ENCODE measurements around the gene KAT8. TPM values are rescaled to one million over a fixed set of nuclear protein-coding genes. Genes with fewer than 3 reads are reported as not detected.
A peak's percentile ranks its signal among the peaks of the same experiment; 100 is the strongest.

KAT8 gene
- total and polyA plus RNA-seq, 2 of the 13 experiments (the other 11 are each of a cell fraction or from before 2014, with no cell fraction given) = 79.0 to 84.2 TPM

DNA sequence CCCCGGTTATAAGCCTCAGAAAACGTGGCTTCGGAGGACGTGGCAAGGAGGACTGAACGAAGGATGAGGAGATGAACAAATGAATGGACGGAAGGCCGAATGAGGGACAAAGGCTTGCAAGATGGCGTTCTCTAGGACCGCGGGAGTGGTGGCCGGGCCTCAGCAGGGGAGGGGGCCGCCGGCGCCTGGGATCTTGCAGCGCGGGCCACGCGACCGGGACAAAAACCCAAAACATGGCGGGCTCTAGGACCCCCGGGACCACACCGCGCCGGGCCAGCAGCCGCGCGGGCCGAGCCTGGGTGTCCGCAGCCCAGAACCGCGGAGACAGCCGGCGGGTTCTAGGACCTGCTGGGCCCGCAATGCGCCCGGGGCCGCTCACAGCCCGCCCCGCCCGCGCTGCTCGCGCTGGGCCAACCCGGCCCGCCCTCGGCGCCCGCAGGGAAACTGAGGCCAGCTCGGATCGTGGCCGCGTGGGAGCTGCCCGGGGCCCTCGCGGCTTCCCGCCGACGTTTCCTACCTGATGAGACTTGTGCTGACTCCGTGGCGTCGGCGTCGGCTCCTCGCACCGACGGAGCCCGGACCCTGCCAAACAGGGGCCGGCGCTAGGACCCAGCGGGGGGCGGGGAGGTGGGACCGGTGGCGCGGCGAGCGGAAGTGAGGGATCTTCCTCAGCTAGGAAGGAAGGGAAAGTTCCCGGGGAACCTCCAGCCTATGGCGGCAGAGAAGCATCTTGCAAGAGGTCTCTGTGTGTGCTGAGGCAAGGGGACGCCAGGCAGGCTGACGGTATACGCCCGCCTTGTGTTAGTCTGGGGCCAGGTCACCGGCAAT lies 44.1 kb upstream of the KAT8 start (continued):
- TF ChIP-seq ATF5 (CRISPR knock-in tag; IDR thresholded peaks at IDR 0.05; ENCODE audit: low read depth) (no peak), SIN3A (IDR thresholded peaks at IDR 0.05; ENCODE audit: borderline replicate concordance, low read depth, low read length) (peak; percentile 79; the same call in 1 of the 2 replicates), ARHGAP35 (CRISPR knock-in tag; IDR thresholded peaks at IDR 0.05; ENCODE audit: borderline replicate concordance) (no peak; the same call in 1 of the 2 replicates), SIN3B (IDR thresholded peaks at IDR 0.05; ENCODE audit: low read length) (peak; percentile 59; the same call in 1 of the 2 replicates), ZNF296 (CRISPR knock-in tag; conservative IDR thresholded peaks at IDR 0.05) (0 out of 2 replicates have a peak, but pooled peaks have one; percentile 81), CBX5 (CRISPR knock-in tag; IDR thresholded peaks at IDR 0.05; ENCODE audit: borderline replicate concordance) (no peak; the same call in 1 of the 2 replicates), HIC2 (CRISPR knock-in tag; IDR thresholded peaks at IDR 0.05; ENCODE audit: low read depth) (peak; percentile 13; the same call in 1 of the 2 replicates), MAFK (conservative IDR thresholded peaks at IDR 0.05 in 1 of 2, IDR thresholded peaks at IDR 0.05 in 1 of 2; ENCODE audit: low read length in 2 of 2) (no peak), ZNF737 (CRISPR knock-in tag; IDR thresholded peaks at IDR 0.05; ENCODE audit: borderline replicate concordance) (0 out of 2 replicates have a peak, but pooled peaks have one; percentile 76), ZNF224 (CRISPR knock-in tag; IDR thresholded peaks at IDR 0.05) (no peak; the same call in 1 of the 2 replicates), ZNF33A (CRISPR knock-in tag; IDR thresholded peaks at IDR 0.05; ENCODE audit: borderline replicate concordance) (no peak), ZNF784 (CRISPR knock-in tag; IDR thresholded peaks at IDR 0.05; ENCODE audit: borderline replicate concordance) (no peak), ZNF432 (CRISPR knock-in tag; IDR thresholded peaks at IDR 0.05; ENCODE audit: borderline replicate concordance) (no peak), ZSCAN22 (CRISPR knock-in tag; IDR thresholded peaks at IDR 0.05) (0 out of 2 replicates have a peak, but pooled peaks have one; percentile 7)
- TF ChIP-seq, protein P1, sequence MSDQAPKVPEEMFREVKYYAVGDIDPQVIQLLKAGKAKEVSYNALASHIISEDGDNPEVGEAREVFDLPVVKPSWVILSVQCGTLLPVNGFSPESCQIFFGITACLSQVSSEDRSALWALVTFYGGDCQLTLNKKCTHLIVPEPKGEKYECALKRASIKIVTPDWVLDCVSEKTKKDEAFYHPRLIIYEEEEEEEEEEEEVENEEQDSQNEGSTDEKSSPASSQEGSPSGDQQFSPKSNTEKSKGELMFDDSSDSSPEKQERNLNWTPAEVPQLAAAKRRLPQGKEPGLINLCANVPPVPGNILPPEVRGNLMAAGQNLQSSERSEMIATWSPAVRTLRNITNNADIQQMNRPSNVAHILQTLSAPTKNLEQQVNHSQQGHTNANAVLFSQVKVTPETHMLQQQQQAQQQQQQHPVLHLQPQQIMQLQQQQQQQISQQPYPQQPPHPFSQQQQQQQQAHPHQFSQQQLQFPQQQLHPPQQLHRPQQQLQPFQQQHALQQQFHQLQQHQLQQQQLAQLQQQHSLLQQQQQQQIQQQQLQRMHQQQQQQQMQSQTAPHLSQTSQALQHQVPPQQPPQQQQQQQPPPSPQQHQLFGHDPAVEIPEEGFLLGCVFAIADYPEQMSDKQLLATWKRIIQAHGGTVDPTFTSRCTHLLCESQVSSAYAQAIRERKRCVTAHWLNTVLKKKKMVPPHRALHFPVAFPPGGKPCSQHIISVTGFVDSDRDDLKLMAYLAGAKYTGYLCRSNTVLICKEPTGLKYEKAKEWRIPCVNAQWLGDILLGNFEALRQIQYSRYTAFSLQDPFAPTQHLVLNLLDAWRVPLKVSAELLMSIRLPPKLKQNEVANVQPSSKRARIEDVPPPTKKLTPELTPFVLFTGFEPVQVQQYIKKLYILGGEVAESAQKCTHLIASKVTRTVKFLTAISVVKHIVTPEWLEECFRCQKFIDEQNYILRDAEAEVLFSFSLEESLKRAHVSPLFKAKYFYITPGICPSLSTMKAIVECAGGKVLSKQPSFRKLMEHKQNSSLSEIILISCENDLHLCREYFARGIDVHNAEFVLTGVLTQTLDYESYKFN (CRISPR knock-in tag; conservative IDR thresholded peaks at IDR 0.05) = no peak; the same call in 1 of the 2 replicates
- TF ChIP-seq, protein P2, sequence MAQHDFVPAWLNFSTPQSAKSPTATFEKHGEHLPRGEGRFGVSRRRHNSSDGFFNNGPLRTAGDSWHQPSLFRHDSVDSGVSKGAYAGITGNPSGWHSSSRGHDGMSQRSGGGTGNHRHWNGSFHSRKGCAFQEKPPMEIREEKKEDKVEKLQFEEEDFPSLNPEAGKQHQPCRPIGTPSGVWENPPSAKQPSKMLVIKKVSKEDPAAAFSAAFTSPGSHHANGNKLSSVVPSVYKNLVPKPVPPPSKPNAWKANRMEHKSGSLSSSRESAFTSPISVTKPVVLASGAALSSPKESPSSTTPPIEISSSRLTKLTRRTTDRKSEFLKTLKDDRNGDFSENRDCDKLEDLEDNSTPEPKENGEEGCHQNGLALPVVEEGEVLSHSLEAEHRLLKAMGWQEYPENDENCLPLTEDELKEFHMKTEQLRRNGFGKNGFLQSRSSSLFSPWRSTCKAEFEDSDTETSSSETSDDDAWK (CRISPR knock-in tag; IDR thresholded peaks at IDR 0.05) = no peak

Data from HepG2 (cell line).